Gastrocnemius medialis (tissue), 4 donors: ENCODE measurements around the gene IL1B.

Experiments used
- CTCF ChIP-seq, 5 experiments: fragments of 450-650 bp in 3 of 5; fragments of 200-600 bp in 2 of 5; sonication (generic) in 2 of 5; IDR thresholded peaks in 4 of 5; conservative IDR thresholded peaks in 1 of 5; 1 replicate in 4 of 5; 2 replicates in 1 of 5; pipeline ENCODE4 v1.5.1; 2016 to 2019; ENCODE audit warnings: antibody characterized with exemption in 5 of 5, mild to moderate bottlenecking in 3 of 5, moderate library complexity in 3 of 5
- POLR2A ChIP-seq, 2 donors: fragments of 450-650 bp; IDR thresholded peaks; one replicate each; pipeline ENCODE4 v1.6.1; 2017; ENCODE audit warnings: antibody characterized with exemption in 2 of 2, mild to moderate bottlenecking in 2 of 2, moderate library complexity in 2 of 2

GRCh38 chr2:112883669-112884068 lies 47.1 kb upstream of the IL1B start:
- TF ChIP-seq CTCF (IDR thresholded peaks at IDR 0.05 in 4 of 5, conservative IDR thresholded peaks at IDR 0.05 in 1 of 5) (no peak), POLR2A (IDR thresholded peaks at IDR 0.05) (no peak)
